ENCODE results near the gene ZNF281.
"Not testable (repeated sequence)": the region's sequence is repeated elsewhere in the genome, so short reads cannot be mapped to it uniquely, and the experiment has no call there.

Gene ZNF281

GRCh38 chr1:200364091-200364759, 45.6 kb downstream of the ZNF281 start:
- TF ChIP-seq CTCF (conservative IDR thresholded peaks at IDR 0.05; ENCODE audit: control insufficient read depth, insufficient read depth, low read depth, low read length) = no peak
- no peak overlapping the region for H3K4me3 ChIP-seq (ENCODE audit: control insufficient read depth, low read depth, low read length)
- DNase-seq (ENCODE audit: low read depth) = peak; percentile 48

- DNase-seq (ENCODE audit: low read depth) = no peak
- no peak for TF ChIP-seq CTCF (conservative IDR thresholded peaks at IDR 0.05; ENCODE audit: control insufficient read depth, insufficient read depth, low read depth, low read length)
- no peak overlapping the region for H3K4me3 ChIP-seq (ENCODE audit: control insufficient read depth, low read depth, low read length)
These were observed 46.4 kb downstream of the ZNF281 start for GRCh38 chr1:200363264-200363933.

GRCh38 chr1:200362421-200362820, 47.4 kb downstream of the ZNF281 start:
- no peak overlapping the region for H3K4me3 ChIP-seq (ENCODE audit: control insufficient read depth, low read depth, low read length)
- no peak for DNase-seq (ENCODE audit: low read depth)
- TF ChIP-seq CTCF (conservative IDR thresholded peaks at IDR 0.05; ENCODE audit: control insufficient read depth, insufficient read depth, low read depth, low read length) = no peak

GRCh38 chr1:200359610-200360163, 50.1 kb downstream of the ZNF281 start:
- DNase-seq (ENCODE audit: low read depth) = peak; percentile 78
- no peak for TF ChIP-seq CTCF (conservative IDR thresholded peaks at IDR 0.05; ENCODE audit: control insufficient read depth, insufficient read depth, low read depth, low read length)
- no peak overlapping the region for H3K4me3 ChIP-seq (ENCODE audit: control insufficient read depth, low read depth, low read length)

- DNase-seq (ENCODE audit: low read depth); H3K4me3 ChIP-seq (ENCODE audit: control insufficient read depth, low read depth, low read length): not testable (repeated sequence)
These were observed 51.9 kb downstream of the ZNF281 start for GRCh38 chr1:200357925-200358324.

- H3K4me3 ChIP-seq (ENCODE audit: control insufficient read depth, low read depth, low read length) = no peak overlapping the region
- no peak for DNase-seq (ENCODE audit: low read depth)
- no peak for TF ChIP-seq CTCF (conservative IDR thresholded peaks at IDR 0.05; ENCODE audit: control insufficient read depth, insufficient read depth, low read depth, low read length)
These were observed 54.0 kb downstream of the ZNF281 start for GRCh38 chr1:200355801-200356200.

Data from fibroblast of mammary gland (primary cell).